ENCODE measurements around the gene CCKAR.
A peak's percentile ranks its signal among the peaks of the same experiment; 100 is the strongest.

Gene CCKAR

GRCh38 chr4:26491449-26492170 is 1.3 kb upstream of the CCKAR start:
- DNase-seq (ENCODE audit: low read depth): no peak
- H3K4me3 ChIP-seq (ENCODE audit: control insufficient read depth, low read depth, low read length): no peak overlapping the region
- TF ChIP-seq, protein P1, sequence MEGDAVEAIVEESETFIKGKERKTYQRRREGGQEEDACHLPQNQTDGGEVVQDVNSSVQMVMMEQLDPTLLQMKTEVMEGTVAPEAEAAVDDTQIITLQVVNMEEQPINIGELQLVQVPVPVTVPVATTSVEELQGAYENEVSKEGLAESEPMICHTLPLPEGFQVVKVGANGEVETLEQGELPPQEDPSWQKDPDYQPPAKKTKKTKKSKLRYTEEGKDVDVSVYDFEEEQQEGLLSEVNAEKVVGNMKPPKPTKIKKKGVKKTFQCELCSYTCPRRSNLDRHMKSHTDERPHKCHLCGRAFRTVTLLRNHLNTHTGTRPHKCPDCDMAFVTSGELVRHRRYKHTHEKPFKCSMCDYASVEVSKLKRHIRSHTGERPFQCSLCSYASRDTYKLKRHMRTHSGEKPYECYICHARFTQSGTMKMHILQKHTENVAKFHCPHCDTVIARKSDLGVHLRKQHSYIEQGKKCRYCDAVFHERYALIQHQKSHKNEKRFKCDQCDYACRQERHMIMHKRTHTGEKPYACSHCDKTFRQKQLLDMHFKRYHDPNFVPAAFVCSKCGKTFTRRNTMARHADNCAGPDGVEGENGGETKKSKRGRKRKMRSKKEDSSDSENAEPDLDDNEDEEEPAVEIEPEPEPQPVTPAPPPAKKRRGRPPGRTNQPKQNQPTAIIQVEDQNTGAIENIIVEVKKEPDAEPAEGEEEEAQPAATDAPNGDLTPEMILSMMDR (conservative IDR thresholded peaks at IDR 0.05; ENCODE audit: control insufficient read depth, insufficient read depth, low read depth, low read length): no peak

- DNase-seq (ENCODE audit: low read depth): no peak
- TF ChIP-seq, protein P1 (conservative IDR thresholded peaks at IDR 0.05; ENCODE audit: control insufficient read depth, insufficient read depth, low read depth, low read length): no peak
- no peak overlapping the region for H3K4me3 ChIP-seq (ENCODE audit: control insufficient read depth, low read depth, low read length)
Observed at GRCh38 chr4:26490960-26491284, 638 bp upstream of the CCKAR start.

GRCh38 chr4:26489101-26489985 is 941 bp downstream of the CCKAR start:
- TF ChIP-seq, protein P1 (conservative IDR thresholded peaks at IDR 0.05; ENCODE audit: control insufficient read depth, insufficient read depth, low read depth, low read length): no peak
- peak overlapping the region; percentile 9 for H3K4me3 ChIP-seq (ENCODE audit: control insufficient read depth, low read depth, low read length)
- DNase-seq (ENCODE audit: low read depth): no peak

DNA sequence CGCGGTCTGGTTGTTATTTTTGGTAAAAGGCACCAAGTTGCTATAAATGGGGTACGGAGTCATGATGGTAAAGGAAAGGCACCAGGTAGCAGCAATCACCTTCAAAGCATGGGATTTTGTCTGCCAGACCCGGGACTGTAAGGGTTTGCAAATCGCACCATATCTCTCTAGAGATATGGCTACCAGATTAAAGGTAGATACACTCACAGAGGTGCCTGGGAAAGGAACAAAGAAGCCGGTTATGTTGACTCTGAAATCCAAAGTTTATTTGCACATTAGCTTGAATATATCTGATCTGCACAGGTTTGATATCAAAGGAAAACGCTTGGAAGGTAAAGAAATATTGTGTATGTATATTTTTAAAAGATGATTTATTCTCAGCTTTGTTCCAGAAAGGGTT is 4.6 kb downstream of the CCKAR start:
- no peak overlapping the region for H3K4me3 ChIP-seq (ENCODE audit: control insufficient read depth, low read depth, low read length)
- no peak for DNase-seq (ENCODE audit: low read depth)
- TF ChIP-seq, protein P1 (conservative IDR thresholded peaks at IDR 0.05; ENCODE audit: control insufficient read depth, insufficient read depth, low read depth, low read length): no peak

- H3K4me3 ChIP-seq (ENCODE audit: control insufficient read depth, low read depth, low read length): no peak overlapping the region
- TF ChIP-seq, protein P1 (conservative IDR thresholded peaks at IDR 0.05; ENCODE audit: control insufficient read depth, insufficient read depth, low read depth, low read length): no peak
- DNase-seq (ENCODE audit: low read depth): no peak
Observed at GRCh38 chr4:26484516-26484915, 5.8 kb downstream of the CCKAR start.

DNA sequence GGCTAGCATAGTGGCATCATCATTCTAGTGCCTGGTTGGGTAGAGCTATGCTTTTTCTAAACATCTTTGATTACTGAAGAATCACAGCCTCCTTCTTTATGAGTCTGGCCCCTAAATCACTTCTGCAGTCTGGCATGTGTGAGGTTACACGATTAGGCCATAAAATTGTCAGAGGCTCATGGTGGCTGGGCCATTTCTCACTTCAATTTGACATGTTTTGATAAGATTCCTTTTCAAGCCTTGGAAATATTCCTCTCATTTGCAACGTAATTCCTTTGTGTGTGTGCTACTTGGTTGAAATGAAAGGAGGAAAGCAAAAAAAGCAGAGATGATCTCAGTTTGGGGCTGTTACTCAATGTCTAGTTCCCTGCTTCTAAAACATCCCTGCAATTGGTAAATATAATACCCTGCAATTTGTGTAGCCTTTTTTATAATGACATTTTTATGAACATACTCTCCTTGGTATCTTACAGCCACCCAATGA is 6.2 kb downstream of the CCKAR start:
- H3K4me3 ChIP-seq (ENCODE audit: control insufficient read depth, low read depth, low read length): no peak overlapping the region
- TF ChIP-seq, protein P1 (conservative IDR thresholded peaks at IDR 0.05; ENCODE audit: control insufficient read depth, insufficient read depth, low read depth, low read length): no peak

More for the DNA sequence above, 6.2 kb downstream of the CCKAR start:
- DNase-seq (ENCODE audit: low read depth): no peak

Data from fibroblast of mammary gland (primary cell).